CD4-positive, alpha-beta memory T cell (primary cell): ENCODE measurements around the gene ZNF784. TPM values are rescaled to one million over a fixed set of nuclear protein-coding genes. Genes with fewer than 3 reads are reported as not detected.

ENCODE experiments used
- CTCF ChIA-PET: fragments of 350-600 bp; sonication (Branson Sonifier 250); formaldehyde crosslinking; loops from one replicate; lab custom pipeline; 2021; ENCODE audit warnings: inconsistent platforms; ENCODE audit not compliant: partially characterized antibody; lab: Charles Lee
- POLR2A ChIA-PET: fragments of 350-600 bp; sonication (Branson Sonifier 250); formaldehyde crosslinking; loops from one replicate; lab custom pipeline; 2021; ENCODE audit not compliant: partially characterized antibody; lab: Charles Lee
- DNase-seq, 5 donors: peaks; one replicate each; pipeline versions ENCODE4 v3.0.0 to v3.0.0-alpha.2; 2020 to 2022; ENCODE audit warnings: mixed read lengths in 1 of 5
- H3K27ac ChIP-seq: one replicate; pipeline ENCODE4 v1.7.0; 2013; ENCODE audit warnings: low read depth, low read length
- H3K27me3 ChIP-seq: 2 replicates; pipeline ENCODE4 v1.7.0; 2013; ENCODE audit warnings: mild to moderate bottlenecking, low read length, moderate library complexity; ENCODE audit not compliant: insufficient read depth
- H3K36me3 ChIP-seq: 2 replicates; pipeline ENCODE4 v1.7.0; 2013; ENCODE audit warnings: mild to moderate bottlenecking, low read length, moderate library complexity; ENCODE audit not compliant: insufficient read depth
- H3K4me1 ChIP-seq: 2 replicates; pipeline ENCODE4 v1.7.0; 2013; ENCODE audit warnings: mild to moderate bottlenecking, low read length, moderate library complexity; ENCODE audit not compliant: insufficient read depth
- H3K4me3 ChIP-seq, 2 donors: one replicate each; pipeline ENCODE4 v1.7.0; 2013; ENCODE audit warnings: low read length in 2 of 2, mild to moderate bottlenecking in 1 of 2
- H3K9me3 ChIP-seq, 2 donors: one replicate each; pipeline ENCODE4 v1.7.0; 2013; ENCODE audit warnings: low read length in 2 of 2, control low read depth in 1 of 2; ENCODE audit not compliant: control insufficient read depth in 1 of 2
- H3K27ac Mint-ChIP-seq, 7 donors: one replicate each; pipeline ENCODE4 v1.8.0; 2020 to 2021; ENCODE audit warnings: mixed read lengths in 7 of 7, mild to moderate bottlenecking in 6 of 7, inconsistent platforms in 3 of 7, moderate library complexity in 3 of 7
- H3K27me3 Mint-ChIP-seq, 2 donors: one replicate each; pipeline ENCODE4 v1.8.0; 2020 to 2021; ENCODE audit warnings: mixed read lengths in 2 of 2
- H3K36me3 Mint-ChIP-seq, 2 donors: one replicate each; pipeline ENCODE4 v1.8.0; 2020 to 2021; ENCODE audit warnings: mixed read lengths in 2 of 2, inconsistent platforms in 1 of 2, mild to moderate bottlenecking in 1 of 2
- H3K4me1 Mint-ChIP-seq, 4 donors: one replicate each; pipeline ENCODE4 v1.8.0; 2020 to 2021; ENCODE audit warnings: mixed read lengths in 4 of 4, mild to moderate bottlenecking in 1 of 4
- H3K4me3 Mint-ChIP-seq, 8 donors: one replicate each; pipeline ENCODE4 v1.8.0; 2020 to 2021; ENCODE audit warnings: mixed read lengths in 8 of 8, mild to moderate bottlenecking in 7 of 8, moderate library complexity in 6 of 8, inconsistent platforms in 3 of 8
- H3K9me3 Mint-ChIP-seq, 8 donors: one replicate each; pipeline ENCODE4 v1.8.0; 2020 to 2021; ENCODE audit warnings: mixed read lengths in 8 of 8, mild to moderate bottlenecking in 5 of 8, inconsistent platforms in 3 of 8, moderate library complexity in 1 of 8
- intact Hi-C: fragments of 100-400 bp; cut with micrococcal nuclease; formaldehyde crosslinking; loops from one replicate; pipeline ENCODE4 v1.15.1; 2023
- polyA plus RNA-seq, 2 donors: library from polyadenylated mRNA; unstranded; fragments of 300-500 nt; fragmentation: Illumina TruSeq; gene quantifications; one replicate each; pipeline ENCODE4 v1.2.3, GENCODE V29; 2021
- total RNA-seq, 2 experiments: library from RNA; stranded (reverse); gene quantifications; one replicate each; pipeline ENCODE4 v1.2.3, GENCODE V29; 2021

ZNF784 gene
- total and polyA plus RNA-seq, 4 experiments from 2014 or later: 1.7 to 7.4 (median 4.7) TPM

DNA sequence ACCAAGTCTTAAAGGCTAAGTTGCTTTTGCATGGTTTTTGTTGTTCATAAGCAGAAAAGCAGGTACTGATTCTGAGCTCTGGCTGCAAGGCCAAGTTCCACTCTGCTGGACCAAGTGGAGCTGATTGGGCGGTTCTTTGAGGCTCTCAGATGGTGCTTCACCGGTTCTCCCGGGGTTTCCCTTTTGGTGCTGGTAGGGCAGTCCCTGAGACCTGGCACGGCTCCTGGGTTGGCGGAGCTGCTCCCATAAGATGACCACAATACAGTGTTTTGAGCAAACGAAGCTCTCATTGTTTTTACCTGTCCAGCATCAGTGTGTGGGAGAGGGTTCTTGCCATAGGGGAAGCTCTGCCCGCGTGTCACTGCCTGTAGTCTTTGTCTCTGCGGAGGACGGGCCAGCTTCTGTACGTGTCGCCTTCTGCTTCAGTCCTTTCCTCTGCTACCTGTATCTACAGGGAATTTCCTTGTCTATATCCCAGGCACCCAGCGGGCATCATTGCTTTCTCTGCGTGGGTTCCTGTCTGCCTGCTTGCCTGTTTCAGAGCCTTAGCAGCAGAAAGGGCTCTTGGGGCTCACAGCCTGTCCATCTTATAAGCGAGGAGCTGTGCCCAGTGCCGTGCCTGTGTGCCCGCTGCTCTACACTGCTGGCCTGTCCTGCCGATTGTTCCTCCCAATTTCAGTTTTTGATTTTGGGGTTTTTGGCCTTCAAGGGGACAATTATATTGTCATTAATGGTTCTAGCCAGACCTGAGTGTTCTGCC, 32.8 kb upstream of the ZNF784 start:
- Mint-ChIP-seq H3K27me3 (no peaks in the 10 kb centered on the region), H3K4me1 (peaks cover 22 to 58% (median 36%) of the 10 kb centered on the region in 4 donors), H3K4me3 (peak overlapping the region; percentile 91 to 99 (median 94)), H3K27ac (peak overlapping the region; percentile 84 to 99 (median 96)), H3K9me3 (peaks cover 0 to 9% (median 0%) of the 10 kb centered on the region in 8 donors), H3K36me3 (peaks cover 10 to 51% of the 10 kb centered on the region in 2 donors)
- intact Hi-C loops: loop anchor here (10.0 kb wide), 2 partner anchors 1212 to 1552 kb away; partner anchors contain the start of genes LENG8, NDUFA3 and OSCAR
- H3K9me3 ChIP-seq: no peaks in the 10 kb centered on the region
- ChIA-PET CTCF (interaction anchor here (0.6 to 2.6 kb wide), 5 partner anchors 14 to 516 kb away, joined by 3 to 11 read pairs (median 4); no protein-coding TSS in a partner anchor), POLR2A (interaction anchor here (0.5 to 6.3 kb wide), 8 partner anchors 10 to 1681 kb away, joined by 3 to 84 read pairs (median 8); partner anchors contain the start of genes EPN1, ZNF581 and ZNF784)
- peaks cover 30% of the 10 kb centered on the region for H3K36me3 ChIP-seq
- peaks cover 49% of the 10 kb centered on the region for H3K4me1 ChIP-seq
- DNase-seq: peak in 1 of 5 donors; percentile 58
- peak overlapping the region; percentile 99 for H3K27ac ChIP-seq
- peak overlapping the region; percentile 69 to 73 for H3K4me3 ChIP-seq
- no peaks in the 10 kb centered on the region for H3K27me3 ChIP-seq

DNA sequence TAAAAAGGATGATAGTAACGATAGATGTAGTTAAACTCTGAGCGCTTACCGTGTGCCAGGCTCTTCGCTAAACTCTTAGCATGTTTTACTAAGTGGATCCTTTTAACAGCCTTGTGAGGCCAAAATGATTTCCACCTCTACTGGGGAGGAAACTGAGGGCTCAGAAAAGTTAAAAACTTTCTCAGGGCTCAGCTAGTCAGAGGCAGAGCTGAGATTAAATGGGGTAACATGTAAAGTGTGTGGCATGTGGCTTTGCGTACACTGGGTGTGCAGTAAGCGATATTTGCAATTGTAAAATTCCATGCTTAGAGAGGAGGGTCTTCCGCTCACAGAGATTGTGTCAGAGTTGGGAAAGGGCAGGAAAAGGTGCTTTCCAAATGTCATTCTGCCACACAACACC, 32.2 kb upstream of the ZNF784 start:
- H3K36me3 ChIP-seq: peaks cover 24% of the 10 kb centered on the region
- Mint-ChIP-seq H3K4me1 (peaks cover 18 to 52% (median 35%) of the 10 kb centered on the region in 4 donors), H3K27me3 (no peaks in the 10 kb centered on the region), H3K4me3 (peak overlapping the region; percentile 91 to 99 (median 94)), H3K36me3 (peaks cover 5 to 45% of the 10 kb centered on the region in 2 donors), H3K27ac (peak overlapping the region; percentile 96 to 99 (median 99)), H3K9me3 (peaks cover 0 to 9% (median 0%) of the 10 kb centered on the region in 8 donors)
- no peaks in the 10 kb centered on the region for H3K27me3 ChIP-seq
- intact Hi-C loops: loop anchor here (10.0 kb wide), 2 partner anchors 1212 to 1552 kb away; partner anchors contain the start of genes LENG8, NDUFA3 and OSCAR
- ChIA-PET POLR2A (interaction anchor here (0.5 to 6.3 kb wide), 8 partner anchors 11 to 1680 kb away, joined by 3 to 84 read pairs (median 8); partner anchors contain the start of genes EPN1, ZNF581 and ZNF784), CTCF (interaction anchor here (1.1 to 2.6 kb wide), 3 partner anchors 15 to 50 kb away, joined by 3 to 11 read pairs (median 4); no protein-coding TSS in a partner anchor)
- H3K4me3 ChIP-seq: peak overlapping the region; percentile 69 to 73
- no peak for DNase-seq
- H3K9me3 ChIP-seq: no peaks in the 10 kb centered on the region
- H3K27ac ChIP-seq: peak overlapping the region; percentile 99
- peaks cover 49% of the 10 kb centered on the region for H3K4me1 ChIP-seq

DNA sequence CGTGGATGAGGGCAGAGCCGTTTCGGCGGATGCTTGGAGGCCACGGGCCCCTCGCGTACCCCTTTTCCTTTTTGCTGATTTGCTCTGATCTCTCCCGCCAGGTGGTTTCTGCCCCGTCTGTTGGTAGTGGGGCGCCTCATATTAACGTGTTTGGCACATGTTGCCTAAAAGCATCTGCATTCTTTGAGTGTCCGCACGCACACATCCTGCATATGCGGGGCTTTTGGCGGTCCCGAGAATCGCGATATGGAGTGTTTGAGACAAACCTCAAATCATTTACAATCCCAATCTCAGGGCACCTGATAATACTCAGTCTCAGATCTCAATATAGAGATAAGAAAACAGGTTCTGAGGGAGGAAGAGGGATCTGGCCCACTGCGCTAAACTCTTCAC, 31.3 kb upstream of the ZNF784 start:
- H3K4me3 Mint-ChIP-seq: peak overlapping the region; percentile 91 to 99 (median 94)
- DNase-seq: no peak
- Histone ChIP-seq H3K27ac (peak overlapping the region; percentile 99), H3K36me3 (peaks cover 15% of the 10 kb centered on the region), H3K9me3 (no peaks in the 10 kb centered on the region), H3K4me1 (peaks cover 49% of the 10 kb centered on the region), H3K27me3 (no peaks in the 10 kb centered on the region), H3K4me3 (peak overlapping the region; percentile 69 to 73)
- H3K4me1 Mint-ChIP-seq: peaks cover 20 to 52% (median 35%) of the 10 kb centered on the region in 4 donors
- peak overlapping the region; percentile 96 to 99 (median 99) for H3K27ac Mint-ChIP-seq
- H3K36me3 Mint-ChIP-seq: peaks cover 5 to 44% of the 10 kb centered on the region in 2 donors
- ChIA-PET CTCF (no interaction called here), POLR2A (interaction anchor here (1.7 to 6.3 kb wide), 6 partner anchors 11 to 49 kb away, joined by 5 to 84 read pairs (median 14); partner anchors contain the start of genes EPN1, ZNF581 and ZNF865)
- intact Hi-C loops: loop anchor here (1.0 to 10.0 kb wide), 4 partner anchors 20 to 1551 kb away; partner anchors contain the start of genes EPN1, HSPBP1, LENG8 and NDUFA3
- H3K9me3 Mint-ChIP-seq: peaks cover 0 to 9% (median 0%) of the 10 kb centered on the region in 8 donors
- no peaks in the 10 kb centered on the region for H3K27me3 Mint-ChIP-seq

DNA sequence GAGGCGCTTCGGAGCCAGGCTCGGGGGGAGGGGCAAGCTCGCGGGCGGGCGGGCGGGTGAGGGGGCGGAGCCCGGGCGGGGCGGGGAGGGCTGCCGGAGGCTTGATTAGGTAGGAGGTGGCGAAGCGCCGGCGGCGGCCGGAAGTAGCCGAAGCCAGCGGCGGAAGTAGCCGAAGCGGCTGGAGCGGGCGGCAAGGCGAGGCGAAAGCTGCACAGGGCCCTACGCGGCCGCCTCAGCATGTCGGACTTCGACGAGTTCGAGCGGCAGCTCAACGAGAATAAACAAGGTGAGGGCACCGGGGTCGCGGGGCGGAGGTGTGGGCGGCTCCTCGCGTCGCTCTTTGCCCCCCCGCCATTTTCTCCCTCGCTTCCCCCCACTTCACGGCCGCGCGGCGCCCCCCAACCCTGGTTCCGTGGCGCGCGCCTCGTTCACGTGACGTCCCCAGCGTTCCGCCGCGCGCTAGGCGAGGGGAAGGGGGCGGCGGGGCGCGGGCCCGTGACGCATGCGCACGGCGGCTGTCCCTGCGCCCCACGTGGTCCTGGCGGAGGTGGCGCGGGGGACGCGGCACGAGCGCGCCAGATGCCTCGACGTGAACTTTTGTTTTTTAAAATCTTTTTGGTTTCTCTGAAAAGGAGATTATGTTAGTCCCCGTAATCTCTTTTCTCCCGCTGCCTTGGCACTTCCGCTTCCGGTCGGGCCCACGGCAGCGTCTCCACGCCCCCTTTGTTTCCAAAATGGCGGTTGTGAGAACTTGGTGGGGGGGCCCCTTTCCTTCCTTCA, 30.7 kb upstream of the ZNF784 start, which contains the start of gene U2AF2:
TSS of gene U2AF2 (plus strand) at position 168 of the 780 bp plus-strand sequence. CDS start at position 238, 70 bp downstream.
- H3K27ac Mint-ChIP-seq: peak within 1 kb of the TSS; percentile 96 to 100 (median 99)
- intact Hi-C loops: loop anchor here (1.0 to 10.0 kb wide), 12 partner anchors 12 to 1550 kb away; partner anchors contain the start of genes EPN1, FIZ1, HSPBP1 and LENG8
- Histone ChIP-seq H3K9me3 (no peaks in the 10 kb centered on the region), H3K27me3 (no peaks in the 10 kb centered on the region), H3K4me1 (peaks cover 49% of the 10 kb centered on the region), H3K36me3 (peaks cover 9% of the 10 kb centered on the region), H3K27ac (peak within 1 kb of the TSS; percentile 99), H3K4me3 (peak within 1 kb of the TSS; percentile 86 to 87)
- ChIA-PET CTCF (interaction anchor here (0.6 to 2.1 kb wide), 12 partner anchors 9 to 151 kb away, joined by 3 to 12 read pairs (median 4); partner anchors contain the start of gene ZNF865), POLR2A (interaction anchor here (0.6 to 6.3 kb wide), 23 partner anchors 12 to 1466 kb away, joined by 3 to 91 read pairs (median 7); partner anchors contain the start of genes EPN1, FIZ1, HSPBP1 and KMT5C)
- peaks cover 0 to 9% (median 0%) of the 10 kb centered on the region in 8 donors for H3K9me3 Mint-ChIP-seq
- peak; percentile 87 to 97 (median 96) for DNase-seq
- peak within 1 kb of the TSS; percentile 92 to 99 (median 94) for H3K4me3 Mint-ChIP-seq
- H3K36me3 Mint-ChIP-seq: peaks cover 5 to 39% of the 10 kb centered on the region in 2 donors
- H3K4me1 Mint-ChIP-seq: peaks cover 20 to 57% (median 34%) of the 10 kb centered on the region in 4 donors
- H3K27me3 Mint-ChIP-seq: no peaks in the 10 kb centered on the region

DNA sequence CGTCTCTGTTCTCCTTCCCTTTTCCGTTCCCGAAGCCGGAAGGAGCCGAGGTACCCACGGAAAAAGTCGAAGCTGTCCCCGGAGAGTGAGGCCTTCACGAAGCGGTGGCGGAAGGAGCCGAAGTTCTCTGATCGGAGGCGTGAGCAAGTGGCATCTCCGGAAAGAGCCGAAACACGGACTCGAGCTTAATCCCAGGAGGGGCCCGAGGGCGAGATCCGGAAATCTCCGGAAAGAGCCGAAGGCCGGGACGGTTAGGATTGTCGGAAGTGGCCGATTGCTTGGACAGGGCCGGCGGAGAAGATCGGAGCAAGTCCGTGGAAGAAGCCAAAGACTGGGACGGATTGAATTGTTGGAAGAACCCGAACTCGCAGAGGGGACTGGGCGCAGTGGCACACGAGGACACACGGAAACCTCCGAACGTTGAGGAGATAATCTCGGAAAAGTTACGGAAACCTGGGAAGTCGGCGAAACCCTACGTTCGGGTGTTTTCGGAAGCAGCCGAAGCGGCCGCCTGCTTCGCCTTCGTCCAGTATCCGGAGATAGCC, 30.0 kb upstream of the ZNF784 start:
- Histone ChIP-seq H3K9me3 (no peaks in the 10 kb centered on the region), H3K27me3 (no peaks in the 10 kb centered on the region), H3K27ac (peak overlapping the region; percentile 99), H3K4me3 (peak overlapping the region; percentile 86 to 87), H3K36me3 (peaks cover 3% of the 10 kb centered on the region), H3K4me1 (peaks cover 45% of the 10 kb centered on the region)
- ChIA-PET POLR2A (interaction anchor here (0.6 to 6.3 kb wide), 25 partner anchors 11 to 1465 kb away, joined by 3 to 91 read pairs (median 7); partner anchors contain the start of genes EPN1, FIZ1, HSPBP1 and KMT5C), CTCF (interaction anchor here (0.6 to 2.1 kb wide), 12 partner anchors 10 to 150 kb away, joined by 3 to 12 read pairs (median 4); partner anchors contain the start of gene ZNF865)
- peak overlapping the region; percentile 96 to 100 (median 98) for H3K27ac Mint-ChIP-seq
- H3K36me3 Mint-ChIP-seq: peaks cover 5 to 36% of the 10 kb centered on the region in 2 donors
- peak in 4 of 5 donors; percentile 100 for DNase-seq
- H3K27me3 Mint-ChIP-seq: no peaks in the 10 kb centered on the region
- intact Hi-C loops: loop anchor here (1.0 to 10.0 kb wide), 11 partner anchors 11 to 1550 kb away; partner anchors contain the start of genes FIZ1, HSPBP1, LENG8 and NDUFA3
- peaks cover 0 to 9% (median 0%) of the 10 kb centered on the region in 8 donors for H3K9me3 Mint-ChIP-seq
- H3K4me3 Mint-ChIP-seq: peak overlapping the region; percentile 92 to 99 (median 94)
- H3K4me1 Mint-ChIP-seq: peaks cover 20 to 60% (median 33%) of the 10 kb centered on the region in 4 donors
